IMR-90 (cell line): Measurements from ENCODE around the gene IGSF3. TPM values are rescaled to one million over a fixed set of nuclear protein-coding genes. Genes with fewer than 3 reads are reported as not detected.

Experiments
- ATAC-seq: fragments of 200-7000 bp; cut with Tn5 transposase; 2 replicates; pipeline ENCODE4 v1.9.1; 2020; ENCODE audit warnings: low read depth, mild to moderate bottlenecking, moderate library complexity
- BruUV-seq: library from RNA; stranded (reverse); fragments of 400-500 nt; replicated peaks from 2 replicates; lab custom pipeline; 2021; lab: Mats Ljungman, UMichigan
- CTCF ChIA-PET: fragments of 300-600 bp; formaldehyde crosslinking; extraction: SDS; loops from one replicate; lab custom pipeline; 2021; ENCODE audit warnings: antibody characterized with exemption; lab: Yijun Ruan, JAX
- POLR2A ChIA-PET: fragments of 300-600 bp; sonication (Branson Sonifier 250); formaldehyde crosslinking; loops from one replicate; lab custom pipeline; 2022; ENCODE audit warnings: antibody characterized with exemption; ENCODE audit not compliant: unreplicated experiment; lab: Charles Lee
- DNase-seq: peaks from one replicate; pipeline ENCODE4 v3.0.0; 2013
- H2AFZ ChIP-seq: replicated peaks from 2 replicates; pipeline ENCODE3; 2013; ENCODE audit warnings: low read length, mild to moderate bottlenecking; ENCODE audit not compliant: poor library complexity
- H2AK5ac ChIP-seq: 2 replicates; pipeline ENCODE4 v1.6.1; 2013; ENCODE audit warnings: low read depth, low read length, inconsistent platforms
- H2AK9ac ChIP-seq: replicated peaks from 2 replicates; pipeline ENCODE3; 2013; ENCODE audit warnings: mild to moderate bottlenecking, low read depth, low read length, moderate library complexity; ENCODE audit not compliant: poor library complexity
- H2BK120ac ChIP-seq: 2 replicates; pipeline ENCODE4 v1.6.1; 2013; ENCODE audit warnings: low read depth, low read length, inconsistent platforms
- H2BK15ac ChIP-seq: 3 replicates; pipeline ENCODE4 v1.6.1; 2013; ENCODE audit warnings: low read depth, low read length, inconsistent platforms
- H2BK20ac ChIP-seq: 2 replicates; pipeline ENCODE4 v1.6.1; 2013; ENCODE audit warnings: low read depth, mild to moderate bottlenecking, inconsistent platforms, low read length, moderate library complexity
- H2BK5ac ChIP-seq: 2 replicates; pipeline ENCODE4 v1.6.1; 2013; ENCODE audit warnings: mild to moderate bottlenecking, low read depth, low read length, inconsistent platforms; ENCODE audit not compliant: poor library complexity, severe bottlenecking
- H3K14ac ChIP-seq: replicated peaks from 2 replicates; pipeline ENCODE4 v1.6.1; 2013; ENCODE audit warnings: low read depth, low read length, inconsistent platforms
- H3K18ac ChIP-seq: 2 replicates; pipeline ENCODE4 v1.6.1; 2013; ENCODE audit warnings: low read depth, low read length, control low read depth
- H3K23ac ChIP-seq: 2 replicates; pipeline ENCODE4 v1.6.1; 2013; ENCODE audit warnings: low read depth, low read length, inconsistent platforms
- H3K27ac ChIP-seq: 2 replicates; pipeline ENCODE4 v1.5.1; 2013; ENCODE audit warnings: mild to moderate bottlenecking, control low read depth, low read length; ENCODE audit not compliant: insufficient read depth
- H3K27me3 ChIP-seq: 2 replicates; pipeline ENCODE4 v1.6.1; 2013; ENCODE audit warnings: low read length; ENCODE audit not compliant: control insufficient read depth, insufficient read depth
- H3K36me3 ChIP-seq: 2 replicates; pipeline ENCODE4 v1.6.1; 2013; ENCODE audit warnings: low read length, mixed read lengths; ENCODE audit not compliant: control insufficient read depth, insufficient read depth
- H3K4ac ChIP-seq: 2 replicates; pipeline ENCODE4 v1.6.1; 2013; ENCODE audit warnings: low read depth, low read length, inconsistent platforms
- H3K4me1 ChIP-seq: 2 replicates; pipeline ENCODE4 v1.6.1; 2013; ENCODE audit warnings: low read length, mixed read lengths; ENCODE audit not compliant: control insufficient read depth, insufficient read depth
- H3K4me2 ChIP-seq: 2 replicates; pipeline ENCODE4 v1.6.1; 2013; ENCODE audit warnings: low read depth, mild to moderate bottlenecking, control low read depth, low read length, moderate library complexity
- H3K4me3 ChIP-seq: 2 replicates; pipeline ENCODE4 v1.5.1; 2013; ENCODE audit warnings: low read depth, mild to moderate bottlenecking, control low read depth, low read length, moderate library complexity; ENCODE audit not compliant: insufficient read depth
- H3K56ac ChIP-seq: 2 replicates; pipeline ENCODE4 v1.6.1; 2013; ENCODE audit warnings: low read length, inconsistent platforms; ENCODE audit not compliant: insufficient read depth; ENCODE audit errors: extremely low read depth
- H3K79me1 ChIP-seq, 2 experiments: 2 replicates each; pipeline ENCODE4 v1.6.1; 2013; ENCODE audit warnings: low read length in 2 of 2, inconsistent platforms in 1 of 2, low read depth in 1 of 2
- H3K9ac ChIP-seq: 2 replicates; pipeline ENCODE4 v1.6.1; 2013; ENCODE audit warnings: low read depth, low read length, control low read depth
- H3K9me1 ChIP-seq: 2 replicates; pipeline ENCODE4 v1.6.1; 2013; ENCODE audit warnings: low read length, inconsistent platforms; ENCODE audit not compliant: insufficient read depth
- H3K9me3 ChIP-seq: 2 replicates; pipeline ENCODE4 v1.6.1; 2013; ENCODE audit warnings: low read length; ENCODE audit not compliant: control insufficient read depth, insufficient read depth
- H4K20me1 ChIP-seq: 2 replicates; pipeline ENCODE4 v1.6.1; 2013; ENCODE audit warnings: low read length, inconsistent platforms; ENCODE audit not compliant: insufficient read depth
- H4K5ac ChIP-seq: 2 replicates; pipeline ENCODE4 v1.6.1; 2013; ENCODE audit warnings: mild to moderate bottlenecking, low read depth, low read length, control low read depth
- H4K8ac ChIP-seq, 2 experiments: 2 replicates each; pipeline ENCODE4 v1.6.1; 2013; ENCODE audit warnings: low read depth in 2 of 2, low read length in 2 of 2, control low read depth in 1 of 2, inconsistent platforms in 1 of 2
- H4K91ac ChIP-seq: 2 replicates; pipeline ENCODE4 v1.6.1; 2013; ENCODE audit warnings: low read depth, low read length, inconsistent platforms; ENCODE audit not compliant: insufficient read depth
- CTCF ChIP-seq: conservative IDR thresholded peaks from 2 replicates; pipeline ENCODE4 v1.5.1; 2012; ENCODE audit warnings: mild to moderate bottlenecking, low read depth, low read length, improper control_type of control experiment
- FOS ChIP-seq: fragments of 150-350 bp; IDR thresholded peaks from 2 replicates; pipeline ENCODE4 v1.6.1; 2016; ENCODE audit warnings: low read depth, low read length
- MAFK ChIP-seq: IDR thresholded peaks from 2 replicates; pipeline ENCODE4 v1.6.1; 2012; ENCODE audit warnings: low read depth, low read length, improper control_type of control experiment
- MXI1 ChIP-seq: IDR thresholded peaks from 2 replicates; pipeline ENCODE4 v1.6.1; 2012; ENCODE audit warnings: low read depth, mild to moderate bottlenecking, low read length, moderate library complexity, borderline replicate concordance
- NFE2L2 ChIP-seq: fragments of 150-350 bp; IDR thresholded peaks from 2 replicates; pipeline ENCODE4 v1.6.1; 2016; ENCODE audit warnings: low read depth, mild to moderate bottlenecking, low read length
- POLR2A ChIP-seq: IDR thresholded peaks from 2 replicates; pipeline ENCODE4 v1.6.1; 2012; ENCODE audit warnings: mild to moderate bottlenecking, low read depth, low read length
- RAD21 ChIP-seq: IDR thresholded peaks from 2 replicates; pipeline ENCODE4 v1.6.1; 2012; ENCODE audit warnings: low read length, improper control_type of control experiment
- RFX5 ChIP-seq: IDR thresholded peaks from 2 replicates; pipeline ENCODE4 v1.8.0; 2012; ENCODE audit warnings: low read depth, mild to moderate bottlenecking, low read length, moderate library complexity
- USF2 ChIP-seq: fragments of 150-350 bp; IDR thresholded peaks from 2 replicates; pipeline ENCODE4 v1.6.1; 2017; ENCODE audit warnings: mild to moderate bottlenecking, antibody characterized with exemption, low read length, low read depth
- whole genome bisulfite sequencing, 2 experiments: methylation state at CpG; one replicate each; pipeline versions ENCODE4 v1.1.5 to v1.1.7; 2013; ENCODE audit warnings: missing lambda C conversion rate in 2 of 2; ENCODE audit not compliant: insufficient read length in 1 of 2; ENCODE audit errors: extremely low coverage in 2 of 2; 5-methylcytosine and 5-hydroxymethylcytosine counted together
- dilution Hi-C: fragments of 300-500 bp; cut with HindIII; formaldehyde crosslinking; loops from one replicate; pipeline ENCODE4 v1.14.3; 2018; ENCODE audit warnings: low sequenced_read_pairs; ENCODE audit not compliant: unreplicated experiment
- in situ Hi-C: fragments of 300-500 bp; cut with MboI; formaldehyde crosslinking; loops from 3 replicates; pipeline ENCODE4 v1.14.3; 2019; ENCODE audit warnings: low sequenced_read_pairs, inconsistent platforms, mixed read lengths
- intact Hi-C: fragments of 100-400 bp; cut with micrococcal nuclease; formaldehyde crosslinking; loops from 2 replicates; pipeline ENCODE4 v1.10.0; 2022
- polyA plus RNA-seq, 3 experiments: library from polyadenylated mRNA; depleted of rRNA; stranded (reverse); fragments of >200 nt; gene quantifications; 2 replicates each; pipeline ENCODE4 v1.2.3, GENCODE V29; 2012; ENCODE audit warnings: low replicate concordance in 1 of 3
- total RNA-seq: library from RNA; depleted of rRNA; stranded (reverse); fragments of >200 nt; gene quantifications from 2 replicates; pipeline ENCODE4 v1.2.3, GENCODE V29; 2012

Gene IGSF3
- total and polyA plus RNA-seq, 2 of the 4 experiments (the other 2 are of a cell fraction): under 0.01 to 0.02 TPM

DNA sequence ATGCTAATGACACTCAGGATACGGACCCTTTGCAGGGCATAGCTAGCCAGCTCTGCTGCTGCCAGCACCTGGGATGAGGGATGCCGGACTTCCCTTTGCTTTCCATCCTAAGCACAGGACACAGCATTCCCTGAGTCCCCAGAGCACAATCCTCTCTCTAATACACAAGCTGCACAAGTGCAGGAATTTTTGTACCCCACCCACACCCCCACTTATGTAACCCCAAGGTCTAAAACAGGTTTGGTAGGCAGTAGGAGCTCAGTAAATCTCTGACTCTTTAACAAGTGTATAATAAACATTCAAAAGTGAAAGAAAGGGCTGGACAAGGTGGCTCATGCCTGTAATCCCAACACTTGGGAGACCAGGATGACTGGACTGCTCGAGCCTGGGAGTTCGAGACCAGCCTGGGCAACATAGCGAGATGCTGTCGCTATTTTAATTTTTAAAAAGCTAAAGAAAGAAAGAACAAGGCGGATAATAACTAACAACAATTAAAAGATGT lies 42.2 kb upstream of the IGSF3 start:
- no peak overlapping the region for H3K4me3 ChIP-seq
- no peak overlapping the region for H3K4ac ChIP-seq
- no peak overlapping the region for H3K27ac ChIP-seq
- DNase-seq (no peak), ATAC-seq (no peak)
- H3K79me1 ChIP-seq: no peaks in the 10 kb centered on the region
- no peaks in the 10 kb centered on the region for H3K9me1 ChIP-seq
- H2AK9ac ChIP-seq: no peak overlapping the region
- H4K8ac ChIP-seq: no peak overlapping the region
- ChIA-PET POLR2A (no interaction called here), CTCF (no interaction called here)
- intact Hi-C loops: no loop called here
- no peak overlapping the region for H3K18ac ChIP-seq
- H3K23ac ChIP-seq: no peak overlapping the region
- H3K4me1 ChIP-seq: no peaks in the 10 kb centered on the region
- no peak overlapping the region for H2BK15ac ChIP-seq
- no peak overlapping the region for H3K9ac ChIP-seq
- no peak overlapping the region for H3K14ac ChIP-seq
- TF ChIP-seq MXI1 (no peak), MAFK (no peak), USF2 (no peak), POLR2A (no peak), FOS (no peak), CTCF (no peak), NFE2L2 (no peak), RFX5 (no peak), RAD21 (no peak)
- BruUV-seq: no TSS peak
- no peak overlapping the region for H4K5ac ChIP-seq
- no peaks in the 10 kb centered on the region for H3K36me3 ChIP-seq
- no peak overlapping the region for H2BK120ac ChIP-seq
- no peak overlapping the region for H3K56ac ChIP-seq
- WGBS, 2 experiments: no CpG with 5 or more reads among the region's 7 CpGs
- no peak overlapping the region for H2BK5ac ChIP-seq
- H4K91ac ChIP-seq: no peak overlapping the region
- H3K4me2 ChIP-seq: no peak overlapping the region
- H2AK5ac ChIP-seq: no peak overlapping the region
- dilution Hi-C loops: no loop called here
- no peaks in the 10 kb centered on the region for H4K20me1 ChIP-seq
- no peaks in the 10 kb centered on the region for H3K9me3 ChIP-seq
- H2AFZ ChIP-seq: no peak overlapping the region
- H3K27me3 ChIP-seq: no peaks in the 10 kb centered on the region
- no peak overlapping the region for H2BK20ac ChIP-seq
- in situ Hi-C loops: no loop called here
